ENCODE data around the gene MYBPC2.

DNA sequence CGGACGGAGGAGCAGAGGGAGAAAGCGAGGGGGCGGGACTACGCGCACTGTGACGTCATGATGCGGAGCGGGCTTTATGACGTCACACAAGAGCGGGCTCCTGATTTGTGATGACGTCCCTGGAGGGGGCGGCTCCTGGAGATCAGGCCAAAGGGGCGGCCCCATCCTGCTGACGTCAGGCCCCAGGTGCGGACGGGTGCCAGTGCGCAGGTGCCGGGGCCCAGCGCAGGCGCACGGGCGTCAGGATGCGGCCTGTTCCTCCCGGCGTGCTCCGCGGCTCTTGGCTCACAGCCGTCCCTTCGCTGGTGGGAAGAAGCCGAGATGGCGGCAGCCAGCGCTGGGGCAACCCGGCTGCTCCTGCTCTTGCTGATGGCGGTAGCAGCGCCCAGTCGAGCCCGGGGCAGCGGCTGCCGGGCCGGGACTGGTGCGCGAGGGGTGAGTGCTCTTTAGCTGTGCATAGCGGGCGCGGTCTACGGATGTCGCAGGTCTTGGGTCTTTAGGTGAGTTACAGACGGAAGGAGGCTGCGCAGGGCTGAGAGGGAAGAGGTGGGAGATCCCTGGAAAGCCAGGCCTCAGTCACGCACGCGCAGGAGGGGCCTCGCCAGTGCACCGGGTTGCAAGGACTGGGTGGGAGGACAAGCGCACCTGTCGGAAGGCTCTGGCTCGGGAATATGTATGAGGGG, 43.7 kb downstream of the MYBPC2 start, which contains the start of the genes EMC10 and GARIN5A:
- TF ChIP-seq, protein P1, sequence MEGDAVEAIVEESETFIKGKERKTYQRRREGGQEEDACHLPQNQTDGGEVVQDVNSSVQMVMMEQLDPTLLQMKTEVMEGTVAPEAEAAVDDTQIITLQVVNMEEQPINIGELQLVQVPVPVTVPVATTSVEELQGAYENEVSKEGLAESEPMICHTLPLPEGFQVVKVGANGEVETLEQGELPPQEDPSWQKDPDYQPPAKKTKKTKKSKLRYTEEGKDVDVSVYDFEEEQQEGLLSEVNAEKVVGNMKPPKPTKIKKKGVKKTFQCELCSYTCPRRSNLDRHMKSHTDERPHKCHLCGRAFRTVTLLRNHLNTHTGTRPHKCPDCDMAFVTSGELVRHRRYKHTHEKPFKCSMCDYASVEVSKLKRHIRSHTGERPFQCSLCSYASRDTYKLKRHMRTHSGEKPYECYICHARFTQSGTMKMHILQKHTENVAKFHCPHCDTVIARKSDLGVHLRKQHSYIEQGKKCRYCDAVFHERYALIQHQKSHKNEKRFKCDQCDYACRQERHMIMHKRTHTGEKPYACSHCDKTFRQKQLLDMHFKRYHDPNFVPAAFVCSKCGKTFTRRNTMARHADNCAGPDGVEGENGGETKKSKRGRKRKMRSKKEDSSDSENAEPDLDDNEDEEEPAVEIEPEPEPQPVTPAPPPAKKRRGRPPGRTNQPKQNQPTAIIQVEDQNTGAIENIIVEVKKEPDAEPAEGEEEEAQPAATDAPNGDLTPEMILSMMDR (conservative IDR thresholded peaks at IDR 0.05; ENCODE audit: low read depth, low read length), result no peak
- no peak for TF ChIP-seq EZH2phosphoT487 (IDR thresholded peaks at IDR 0.05; ENCODE audit: borderline replicate concordance, low read length)
